Psoas muscle (tissue), 8 donors: ENCODE measurements around the gene HOXB1. TPM values are rescaled to one million over a fixed set of nuclear protein-coding genes. Genes with fewer than 3 reads are reported as not detected.
"Not testable (repeated sequence)": the region's sequence is repeated elsewhere in the genome, so short reads cannot be mapped to it uniquely, and the experiment has no call there.

Source experiments
- ATAC-seq, 4 donors: fragments of 200-7000 bp; cut with Tn5 transposase; one replicate each; pipeline ENCODE4 v1.9.1; 2020; ENCODE audit warnings: moderate library complexity in 3 of 4, mild to moderate bottlenecking in 2 of 4
- DNase-seq, 2 donors: peaks; one replicate each; pipeline ENCODE4 v3.0.0-alpha.2; 2020
- H3K27ac ChIP-seq: fragments of 200-600 bp; one replicate; pipeline ENCODE4 v1.8.0; 2022
- H3K27me3 ChIP-seq, 3 donors: fragments of 200-600 bp in 1 of 3; one replicate each; pipeline versions ENCODE4 v1.6.1 to v1.8.0; 2013 to 2022; ENCODE audit warnings: low read length in 2 of 3, mild to moderate bottlenecking in 2 of 3, moderate library complexity in 1 of 3; ENCODE audit not compliant: insufficient read depth in 3 of 3
- H3K36me3 ChIP-seq, 2 donors: fragments of 200-600 bp in 1 of 2; one replicate each; pipeline versions ENCODE4 v1.6.1 to v1.8.0; 2013 to 2022; ENCODE audit warnings: low read depth in 1 of 2, mild to moderate bottlenecking in 1 of 2, moderate library complexity in 1 of 2; ENCODE audit not compliant: insufficient read depth in 1 of 2
- H3K4me1 ChIP-seq: fragments of 200-600 bp; one replicate; pipeline ENCODE4 v1.8.0; 2022
- H3K4me3 ChIP-seq: fragments of 200-600 bp; one replicate; pipeline ENCODE4 v1.8.0; 2022; ENCODE audit warnings: mild to moderate bottlenecking
- H3K9me3 ChIP-seq: fragments of 200-600 bp; one replicate; pipeline ENCODE4 v1.8.0; 2022
- WGBS, 3 donors: extraction: QIAGEN DNeasy Blood & Tissue Kit; methylation state at CpG; one replicate each; pipeline versions ENCODE4 v1.1.6 to v1.1.7; 2013; 5-methylcytosine and 5-hydroxymethylcytosine counted together
- intact Hi-C, 2 donors: fragments of 100-400 bp; cut with DNase I; formaldehyde crosslinking; loops; one replicate each; pipeline versions ENCODE4 v1.11.0 to v1.14.2; 2022
- polyA plus RNA-seq, 3 donors: library from polyadenylated mRNA; stranded (reverse); fragments of 200-250 nt; gene quantifications; one replicate each; pipeline ENCODE4 v1.2.3, GENCODE V29; 2013
- total RNA-seq, 4 donors: library from RNA; stranded (reverse); fragmentation: NEBNext Ultra II Directional in 2 of 4; extraction: Animal tissue kit (Norgen Biotek cat#: 25700) in 2 of 4; gene quantifications; one replicate each; pipeline versions ENCODE4 v1.2.1 to v1.2.4, GENCODE V29; 2021 to 2023
- TF ChIP-seq, protein P1 (sequence below): fragments of 200-600 bp; IDR thresholded peaks from one replicate; pipeline ENCODE4 v1.8.0; 2022; ENCODE audit warnings: antibody characterized with exemption
- donor health status: healthy with polysubstance abuse.
- donor health status: DM: no; HTN: no; CAD: no; lungs with moderate emphysema.
- donor health status: Bipolar disorder and iron deficiency.
- donor health status: healthy.
- donor health status: DM: yes; HTN: yes; CAD: no.
- donor health status: DM: no; HTN: no; CAD: no.
- donor health status: DM: no; HTN: no; CAD: no.
- donor health status: DM: yes; HTN: yes; CAD: no.

Gene HOXB1
- total and polyA plus RNA-seq, 7 donors = not detected

DNA sequence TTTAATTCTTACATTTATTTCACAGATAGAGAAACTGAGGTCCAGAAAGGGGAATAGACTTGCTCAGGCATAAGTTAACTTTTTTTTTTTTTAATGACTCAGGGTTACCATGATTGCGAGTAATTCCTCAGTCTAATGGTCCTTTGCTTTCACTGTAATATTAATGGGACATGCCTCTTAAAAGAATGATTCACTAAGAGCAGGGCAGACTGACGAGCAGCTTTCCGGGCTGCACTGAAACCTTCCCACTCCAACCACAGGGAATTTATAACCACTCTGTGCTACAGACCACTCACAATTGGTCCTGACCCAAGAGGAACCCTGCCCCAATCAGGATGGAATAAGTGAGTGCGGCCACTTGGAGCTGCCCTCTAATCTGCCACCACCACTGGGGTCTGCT is 8.4 kb upstream of the HOXB1 start:
- no peak for ATAC-seq
- Histone ChIP-seq H3K27ac (no peak overlapping the region), H3K4me3 (no peak overlapping the region), H3K36me3 (no peaks in the 10 kb centered on the region), H3K9me3 (no peaks in the 10 kb centered on the region), H3K27me3 (peaks cover 4 to 9% (median 9%) of the 10 kb centered on the region in 3 donors), H3K4me1 (no peaks in the 10 kb centered on the region)
- DNase-seq = no peak
- intact Hi-C loops = no loop called here
- WGBS, 3 donors = 93 to 96% (median 93%) methylated on average over 4 of the region's 4 CpGs
- TF ChIP-seq, protein P1, sequence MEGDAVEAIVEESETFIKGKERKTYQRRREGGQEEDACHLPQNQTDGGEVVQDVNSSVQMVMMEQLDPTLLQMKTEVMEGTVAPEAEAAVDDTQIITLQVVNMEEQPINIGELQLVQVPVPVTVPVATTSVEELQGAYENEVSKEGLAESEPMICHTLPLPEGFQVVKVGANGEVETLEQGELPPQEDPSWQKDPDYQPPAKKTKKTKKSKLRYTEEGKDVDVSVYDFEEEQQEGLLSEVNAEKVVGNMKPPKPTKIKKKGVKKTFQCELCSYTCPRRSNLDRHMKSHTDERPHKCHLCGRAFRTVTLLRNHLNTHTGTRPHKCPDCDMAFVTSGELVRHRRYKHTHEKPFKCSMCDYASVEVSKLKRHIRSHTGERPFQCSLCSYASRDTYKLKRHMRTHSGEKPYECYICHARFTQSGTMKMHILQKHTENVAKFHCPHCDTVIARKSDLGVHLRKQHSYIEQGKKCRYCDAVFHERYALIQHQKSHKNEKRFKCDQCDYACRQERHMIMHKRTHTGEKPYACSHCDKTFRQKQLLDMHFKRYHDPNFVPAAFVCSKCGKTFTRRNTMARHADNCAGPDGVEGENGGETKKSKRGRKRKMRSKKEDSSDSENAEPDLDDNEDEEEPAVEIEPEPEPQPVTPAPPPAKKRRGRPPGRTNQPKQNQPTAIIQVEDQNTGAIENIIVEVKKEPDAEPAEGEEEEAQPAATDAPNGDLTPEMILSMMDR = no peak

DNA sequence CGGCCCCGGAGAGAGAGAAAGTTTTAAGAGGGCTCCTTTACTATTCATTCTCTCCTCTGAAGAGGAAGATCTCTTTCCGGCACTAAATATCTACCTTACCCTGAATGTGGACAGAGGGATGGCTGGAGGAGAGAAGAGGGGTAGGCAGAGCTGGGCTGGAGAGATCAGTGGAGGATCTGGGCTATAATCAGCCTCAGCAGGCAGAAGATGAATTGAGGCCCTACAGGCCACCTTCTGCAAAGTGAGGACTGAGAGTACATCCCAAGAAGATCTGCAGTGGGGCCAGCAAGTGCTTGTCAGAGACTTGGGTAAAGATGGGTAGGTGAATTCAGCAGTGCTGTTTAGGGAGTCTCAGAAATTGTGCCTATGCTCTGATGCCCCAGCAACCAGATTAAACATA is 6.5 kb upstream of the HOXB1 start:
- DNase-seq (no peak), ATAC-seq (no peak)
- Histone ChIP-seq H3K36me3 (no peaks in the 10 kb centered on the region), H3K4me1 (no peaks in the 10 kb centered on the region), H3K27ac (no peak overlapping the region), H3K4me3 (no peak overlapping the region), H3K9me3 (no peaks in the 10 kb centered on the region), H3K27me3 (peaks cover 4 to 5% (median 4%) of the 10 kb centered on the region in 3 donors)
- WGBS, 3 donors = 88 to 96% (median 94%) methylated on average over 3 of the region's 3 CpGs
- intact Hi-C loops = no loop called here
- TF ChIP-seq, protein P1 = no peak

DNA sequence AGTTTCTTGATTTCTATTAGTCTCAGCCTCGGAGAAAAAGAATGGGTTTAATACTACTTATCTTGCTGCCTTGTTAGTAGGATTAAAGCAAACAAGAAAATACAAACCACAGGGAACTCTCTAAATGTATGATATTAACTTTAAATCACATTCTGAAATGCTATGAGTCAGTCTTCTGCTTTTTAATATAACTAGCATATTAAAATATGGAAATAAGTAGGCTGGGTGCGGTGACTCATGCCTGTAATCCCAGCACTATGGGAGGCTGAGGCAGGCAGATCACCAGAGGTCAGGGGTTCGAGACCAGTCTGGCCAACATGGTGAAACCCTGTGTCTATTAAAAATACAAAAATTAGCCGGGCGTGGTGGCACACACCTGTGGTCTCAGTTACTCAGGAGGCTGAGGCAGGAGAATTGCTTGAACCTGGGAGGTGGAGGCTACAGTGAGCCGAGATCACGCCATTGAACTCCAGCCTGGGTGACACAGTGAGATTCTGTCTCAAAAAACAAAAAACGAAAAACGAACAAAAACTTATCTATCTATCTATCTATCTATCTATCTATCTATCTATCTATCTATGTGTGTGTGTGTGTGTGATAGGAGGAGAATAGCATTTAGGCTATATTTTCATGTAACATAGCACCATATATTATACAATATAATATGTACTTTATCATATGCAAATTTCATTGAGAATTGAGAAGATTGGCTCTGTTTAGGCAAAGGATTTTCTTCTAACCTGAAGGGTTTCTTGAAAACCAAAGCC is 5.2 kb upstream of the HOXB1 start:
- H3K36me3 ChIP-seq, H3K9me3 ChIP-seq, H3K27ac ChIP-seq, DNase-seq, ATAC-seq, H3K4me3 ChIP-seq, H3K27me3 ChIP-seq, H3K4me1 ChIP-seq, intact Hi-C loops: not testable (repeated sequence)
- WGBS, 3 donors = 89 to 95% (median 91%) methylated on average over 9 of the region's 9 CpGs

DNA sequence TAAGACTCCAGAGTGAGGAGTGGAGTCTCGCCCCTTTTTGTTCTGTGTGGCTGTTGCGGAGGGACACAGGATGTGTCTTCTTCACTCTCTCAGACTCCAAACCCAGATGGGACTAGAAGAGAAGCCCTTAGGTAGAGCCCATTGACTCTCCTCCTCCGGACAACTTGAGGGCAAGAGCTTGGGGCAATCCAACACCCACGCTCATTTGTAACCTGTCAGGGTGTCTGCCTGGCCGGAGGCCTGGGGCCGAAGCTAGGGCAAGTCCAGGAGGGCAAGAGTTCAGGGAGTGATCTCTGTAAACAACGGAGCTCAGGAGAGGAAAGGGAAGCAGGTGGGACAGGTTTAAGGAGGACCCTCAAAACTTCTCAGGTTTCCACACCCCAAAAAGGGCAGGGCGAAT is 1.4 kb upstream of the HOXB1 start:
- H3K27me3 ChIP-seq = peaks cover 0 to 9% (median 7%) of the 10 kb centered on the region in 3 donors

DNA sequence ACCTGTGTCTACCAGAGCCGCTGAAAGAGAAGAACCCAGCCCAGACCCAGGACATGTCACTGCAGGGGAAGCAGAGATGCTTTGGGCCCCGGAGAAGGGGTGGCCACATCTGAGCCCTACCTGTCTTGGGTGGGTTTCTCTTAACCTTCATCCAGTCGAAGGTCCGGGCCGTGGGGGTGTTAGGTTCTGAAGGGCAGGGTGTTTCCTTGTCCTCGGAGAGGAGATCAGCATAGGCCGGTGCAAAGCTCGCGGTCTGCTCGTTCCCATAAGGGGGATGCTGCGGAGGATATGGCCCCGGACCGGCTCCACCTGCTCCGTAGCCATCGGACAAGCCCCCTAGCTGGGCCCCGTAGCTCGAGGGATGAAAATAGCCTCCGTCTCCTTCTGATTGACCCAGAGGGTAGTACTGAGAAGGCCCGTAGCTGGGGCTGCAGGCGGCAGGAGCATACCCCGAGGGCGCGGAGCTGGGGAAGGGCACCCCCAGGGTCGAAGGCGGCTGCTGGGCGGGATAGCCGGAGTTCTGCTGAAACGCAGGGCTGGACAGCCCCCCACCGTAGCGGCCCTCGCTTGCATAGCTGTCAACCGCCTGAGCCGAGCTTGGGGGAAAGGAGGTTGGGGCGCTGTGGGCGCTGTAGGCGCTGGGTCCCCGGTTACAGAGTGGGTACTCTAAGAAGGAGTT is 464 bp downstream of the HOXB1 start:
- no peak for ATAC-seq
- H3K27me3 ChIP-seq = peaks cover 0 to 27% (median 7%) of the 10 kb centered on the region in 3 donors
- no peak overlapping the region for H3K27ac ChIP-seq
- no peaks in the 10 kb centered on the region for H3K4me1 ChIP-seq
- intact Hi-C loops = no loop called here
- H3K9me3 ChIP-seq = no peaks in the 10 kb centered on the region
- no peaks in the 10 kb centered on the region for H3K36me3 ChIP-seq
- TF ChIP-seq, protein P1 = no peak
- DNase-seq = no peak
- H3K4me3 ChIP-seq = no peak overlapping the region
- WGBS, 3 donors = 71 to 79% (median 74%) methylated on average over 37 of the region's 37 CpGs

More for the DNA sequence above, 1.4 kb upstream of the HOXB1 start:
- no peaks in the 10 kb centered on the region for H3K4me1 ChIP-seq
- TF ChIP-seq, protein P1 = no peak
- no peak for DNase-seq
- 89 to 93% (median 91%) methylated on average over 8 of the region's 8 CpGs for WGBS, 3 donors
- no peak for ATAC-seq
- no peak overlapping the region for H3K4me3 ChIP-seq
- H3K36me3 ChIP-seq = no peaks in the 10 kb centered on the region
- no peaks in the 10 kb centered on the region for H3K9me3 ChIP-seq
- intact Hi-C loops = no loop called here
- no peak overlapping the region for H3K27ac ChIP-seq
